T-helper 2 cell (primary cell): ENCODE measurements around the gene MYO5B.

Experiments
- DNase-seq, 5 experiments: peaks; one replicate each; pipeline versions ENCODE4 v3.0.0 to v3.0.0-alpha.2; 2012 to 2022

The MYO5B gene

GRCh38 chr18:50065039-50065438 is 129.9 kb downstream of the MYO5B start:
- DNase-seq, result no peak

GRCh38 chr18:50061876-50062517 is 132.9 kb downstream of the MYO5B start:
- no peak for DNase-seq

- no peak for DNase-seq
These were observed 134.1 kb downstream of the MYO5B start for GRCh38 chr18:50060822-50061221.

- DNase-seq, result no peak
These were observed 136.2 kb downstream of the MYO5B start for GRCh38 chr18:50058731-50059130.

GRCh38 chr18:50057009-50057408 is 137.9 kb downstream of the MYO5B start:
- no peak for DNase-seq

GRCh38 chr18:50056185-50056584 is 138.8 kb downstream of the MYO5B start:
- DNase-seq, result no peak

- DNase-seq, result no peak
These were observed 139.5 kb downstream of the MYO5B start for GRCh38 chr18:50055488-50055887.

GRCh38 chr18:50053111-50053510 is 141.8 kb downstream of the MYO5B start:
- no peak for DNase-seq

- DNase-seq, result no peak
These were observed 143.7 kb downstream of the MYO5B start for GRCh38 chr18:50051288-50051687.

- DNase-seq, result no peak
These were observed 149.8 kb downstream of the MYO5B start for GRCh38 chr18:50045126-50045525.

GRCh38 chr18:50044402-50044801 is 150.5 kb downstream of the MYO5B start:
- no peak for DNase-seq

- no peak for DNase-seq
These were observed 152.3 kb downstream of the MYO5B start for GRCh38 chr18:50042611-50043010.

GRCh38 chr18:50039746-50040145 is 155.2 kb downstream of the MYO5B start:
- DNase-seq, result no peak

GRCh38 chr18:50038448-50038847 is 156.5 kb downstream of the MYO5B start:
- peak in 1 of 5 experiments; percentile 37 for DNase-seq

- no peak for DNase-seq
These were observed 160.9 kb downstream of the MYO5B start for GRCh38 chr18:50034029-50034428.

GRCh38 chr18:50033004-50033403 is 161.9 kb downstream of the MYO5B start:
- no peak for DNase-seq

- no peak for DNase-seq
These were observed 164.8 kb downstream of the MYO5B start for GRCh38 chr18:50030146-50030545.

GRCh38 chr18:50027996-50028395 is 167.0 kb downstream of the MYO5B start:
- no peak for DNase-seq

- no peak for DNase-seq
These were observed 170.5 kb downstream of the MYO5B start for GRCh38 chr18:50024466-50024865.

GRCh38 chr18:50022985-50023384 is 172.0 kb downstream of the MYO5B start:
- no peak for DNase-seq

GRCh38 chr18:50014606-50015005 is 180.3 kb downstream of the MYO5B start:
- DNase-seq, result no peak

GRCh38 chr18:50013363-50014138 is 181.4 kb downstream of the MYO5B start:
- no peak for DNase-seq

- DNase-seq, result no peak
These were observed 183.0 kb downstream of the MYO5B start for GRCh38 chr18:50011813-50012435.

GRCh38 chr18:50009773-50010335 is 185.1 kb downstream of the MYO5B start:
- DNase-seq, result peak in 3 of 5 experiments; percentile 4 to 55 (median 10)
